Measurements from ENCODE around the gene GALM. TPM values are rescaled to one million over a fixed set of nuclear protein-coding genes. Genes with fewer than 3 reads are reported as not detected.

Gene GALM
- total and polyA plus RNA-seq, 2 of the 13 experiments (the other 11 are each of a cell fraction or from before 2014, with no cell fraction given), result 65.5 to 90.0 TPM

- TF ChIP-seq THAP9 (CRISPR knock-in tag; IDR thresholded peaks at IDR 0.05; ENCODE audit: borderline replicate concordance), result peak; percentile 34; the same call in 1 of the 2 replicates
- TF ChIP-seq ZMYM4 (CRISPR knock-in tag; IDR thresholded peaks at IDR 0.05), result peak; percentile 55; the same call in 1 of the 2 replicates
- TF ChIP-seq ZNF160 (CRISPR knock-in tag; IDR thresholded peaks at IDR 0.05), result no peak
- TF ChIP-seq ZBTB20 (CRISPR knock-in tag; IDR thresholded peaks at IDR 0.05; ENCODE audit: borderline replicate concordance, low read depth), result peak; percentile 65; the same call in 1 of the 2 replicates
- no peak for TF ChIP-seq ZNF674 (CRISPR knock-in tag; IDR thresholded peaks at IDR 0.05; ENCODE audit: low read depth)
- peak; percentile 38 for TF ChIP-seq ZMYM3 (CRISPR knock-in tag; IDR thresholded peaks at IDR 0.05)
- TF ChIP-seq HNF4G (IDR thresholded peaks at IDR 0.05; ENCODE audit: borderline replicate concordance, low read depth, low read length), result peak; percentile 31; the same call in 1 of the 2 replicates
- no peak for TF ChIP-seq HNF4G (CRISPR knock-in tag; IDR thresholded peaks at IDR 0.05; ENCODE audit: borderline replicate concordance, low read depth)
- no peak for TF ChIP-seq ZNF256 (CRISPR knock-in tag; conservative IDR thresholded peaks at IDR 0.05)
- no peak for TF ChIP-seq ZNF468 (CRISPR knock-in tag; IDR thresholded peaks at IDR 0.05)
- TF ChIP-seq ZMYM2 (CRISPR knock-in tag; IDR thresholded peaks at IDR 0.05), result peak; percentile 77
- no peak for TF ChIP-seq ZNF207 (IDR thresholded peaks at IDR 0.05; ENCODE audit: borderline replicate concordance)
- TF ChIP-seq SMAD9 (CRISPR knock-in tag; IDR thresholded peaks at IDR 0.05), result no peak
- TF ChIP-seq MEF2D (CRISPR knock-in tag; IDR thresholded peaks at IDR 0.05), result peak; percentile 51; the same call in 1 of the 2 replicates
- TF ChIP-seq NR1H2 (CRISPR knock-in tag; IDR thresholded peaks at IDR 0.05; ENCODE audit: borderline replicate concordance, low read depth), result no peak
- TF ChIP-seq ZNF180 (CRISPR knock-in tag; IDR thresholded peaks at IDR 0.05; ENCODE audit: borderline replicate concordance, low read depth), result no peak
- TF ChIP-seq KDM4B (CRISPR knock-in tag; IDR thresholded peaks at IDR 0.05), result no peak
- TF ChIP-seq BRD4 (CRISPR knock-in tag; IDR thresholded peaks at IDR 0.05), result no peak
Observed at GRCh38 chr2:38775097-38775920, 109.4 kb downstream of the GALM start (continued).

Measured in HepG2 (cell line).